ENCODE measurements around the gene FAM3B.

- TF ChIP-seq CTCF (IDR thresholded peaks at IDR 0.05), result no peak
- no peak for TF ChIP-seq POLR2A (IDR thresholded peaks at IDR 0.05)
Measured at GRCh38 chr21:41374867-41375533, 58.4 kb downstream of the FAM3B start.
